GM12891 (cell line): ENCODE data around the gene SINHCAF.

ENCODE experiments used
- DNase-seq: peaks from one replicate; pipeline ENCODE4 v3.0.0; 2011; ENCODE audit warnings: low spot score; ENCODE audit not compliant: insufficient read length
- FAIRE-seq: peaks from 2 replicates; lab custom pipeline; 2011; peaks lifted over from hg19 to GRCh38; lab: Jason Lieb, UNC
- PAX5 ChIP-seq: IDR thresholded peaks from 2 replicates; pipeline ENCODE4 v1.6.1; 2011; ENCODE audit warnings: low read length, moderate library complexity, mild to moderate bottlenecking; ENCODE audit not compliant: insufficient read depth, severe bottlenecking
- POLR2A ChIP-seq: IDR thresholded peaks from 2 replicates; pipeline ENCODE4 v1.6.1; 2011; ENCODE audit warnings: low read depth, low read length, control low read depth
- POLR2AphosphoS5 ChIP-seq: IDR thresholded peaks from 2 replicates; pipeline ENCODE4 v1.6.1; 2011; ENCODE audit warnings: low read depth, low read length, control low read depth
- POU2F2 ChIP-seq: IDR thresholded peaks from 2 replicates; pipeline ENCODE4 v1.6.1; 2011; ENCODE audit warnings: low read depth, mild to moderate bottlenecking, control low read depth, low read length, moderate library complexity
- SPI1 ChIP-seq: IDR thresholded peaks from 2 replicates; pipeline ENCODE4 v1.6.1; 2011; ENCODE audit warnings: low read depth, low read length, control low read depth
- TAF1 ChIP-seq: IDR thresholded peaks from 2 replicates; pipeline ENCODE4 v1.6.1; 2011; ENCODE audit warnings: low read depth, low read length, control low read depth

The SINHCAF gene

DNA sequence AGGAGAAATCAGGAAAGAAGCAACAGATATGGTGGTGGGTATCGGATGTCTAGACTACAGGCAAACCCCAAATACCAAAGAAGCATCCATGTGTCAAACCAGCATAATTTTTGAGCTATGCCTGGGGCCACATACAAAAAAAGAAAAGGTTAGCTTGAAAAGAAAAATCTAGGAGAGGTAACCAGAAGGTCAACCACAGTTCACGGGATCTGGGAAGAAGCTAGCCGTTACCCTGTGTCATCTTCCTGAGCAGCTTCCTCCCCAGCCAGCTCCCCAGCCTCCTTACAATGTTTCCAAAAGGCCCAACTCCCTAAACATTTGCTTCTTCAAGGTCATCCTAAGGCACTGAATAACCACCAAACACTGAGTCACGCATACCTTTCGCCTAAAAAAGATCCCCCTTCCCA, 3.1 kb downstream of the SINHCAF start:
- FAIRE-seq (no peak), DNase-seq (no peak)
- TF ChIP-seq PAX5, result no peak
- TF ChIP-seq TAF1, result no peak
- no peak for TF ChIP-seq SPI1
- no peak for TF ChIP-seq POLR2AphosphoS5
- TF ChIP-seq POLR2A, result no peak
- TF ChIP-seq POU2F2, result no peak

GRCh38 chr12:31321897-31322228, 4.1 kb downstream of the SINHCAF start:
- FAIRE-seq (no peak), DNase-seq (no peak)
- no peak for TF ChIP-seq TAF1
- no peak for TF ChIP-seq POLR2AphosphoS5
- no peak for TF ChIP-seq PAX5
- TF ChIP-seq POLR2A, result no peak
- no peak for TF ChIP-seq POU2F2

GRCh38 chr12:31321186-31321896, 4.6 kb downstream of the SINHCAF start:
- DNase-seq (no peak), FAIRE-seq (no peak)
- TF ChIP-seq TAF1 (no peak), PAX5 (no peak), POU2F2 (no peak), POLR2AphosphoS5 (no peak), POLR2A (no peak), SPI1 (no peak)

GRCh38 chr12:31318657-31319269, 7.2 kb downstream of the SINHCAF start:
- TF ChIP-seq POLR2AphosphoS5 (no peak), TAF1 (no peak), POU2F2 (no peak), SPI1 (no peak), POLR2A (no peak), PAX5 (no peak)
- DNase-seq (no peak), FAIRE-seq (no peak)

DNA sequence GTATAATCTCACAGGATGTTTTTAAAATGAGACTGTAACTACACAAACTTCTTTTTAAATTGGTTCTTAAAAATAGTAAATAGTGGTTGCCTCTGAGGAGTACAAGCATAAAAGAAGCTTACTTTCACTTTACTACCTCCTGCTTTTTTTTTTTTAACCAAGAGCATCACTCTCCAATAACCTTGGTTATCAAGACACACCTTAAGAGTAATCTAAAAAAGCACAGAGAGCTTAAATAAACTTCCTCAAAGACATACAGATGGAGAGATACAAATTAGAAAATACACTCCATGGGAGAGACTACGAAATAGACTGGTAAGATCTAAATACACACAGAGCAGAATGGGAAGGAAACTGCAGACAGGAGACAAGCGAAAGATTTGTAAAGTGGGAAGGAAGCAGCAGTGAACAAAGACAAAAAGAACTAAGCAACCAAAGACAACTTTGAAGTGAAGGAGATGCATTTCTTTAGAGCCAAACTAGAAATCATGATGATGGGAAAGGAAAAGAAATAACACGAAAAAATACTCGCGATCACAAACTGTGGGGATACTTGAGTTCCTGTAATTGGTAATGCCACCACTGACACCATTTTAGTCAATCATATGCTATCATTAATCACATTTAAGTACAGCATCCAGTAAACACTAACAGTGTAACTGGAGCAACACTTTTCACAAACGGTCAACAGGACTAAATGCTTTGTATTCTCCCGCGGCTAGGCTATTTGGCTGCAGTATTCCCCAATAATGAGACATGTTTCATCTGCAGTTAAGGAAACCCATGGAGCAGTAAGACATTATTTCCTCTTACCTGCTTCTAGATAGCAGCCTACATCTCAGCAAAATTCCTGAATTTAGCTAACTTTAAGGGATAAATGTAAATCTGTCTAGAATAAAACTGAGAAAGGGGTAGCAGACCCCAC, 8.2 kb downstream of the SINHCAF start:
- FAIRE-seq, result no peak
- no peak for DNase-seq
- TF ChIP-seq SPI1, result no peak
- no peak for TF ChIP-seq TAF1
- TF ChIP-seq PAX5, result no peak
- no peak for TF ChIP-seq POLR2AphosphoS5
- TF ChIP-seq POLR2A, result no peak
- no peak for TF ChIP-seq POU2F2

DNA sequence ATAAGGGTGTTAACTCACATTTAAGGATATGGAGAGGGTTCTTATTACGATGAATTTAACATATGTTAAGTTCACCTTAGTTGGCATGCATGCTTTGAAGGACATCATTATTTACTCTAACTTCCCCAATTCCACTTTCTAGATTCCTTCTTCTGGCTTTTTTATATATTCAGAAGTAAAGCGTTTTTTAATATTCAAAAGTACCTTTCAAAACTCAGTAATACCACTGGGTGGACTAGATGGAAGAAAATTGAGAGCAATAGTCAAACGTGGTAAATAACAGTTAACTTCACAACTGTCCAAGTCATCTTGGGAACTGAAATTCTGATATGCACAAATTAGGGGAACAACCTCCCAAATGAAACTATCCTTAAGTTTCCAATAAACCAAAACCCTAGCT, 9.1 kb downstream of the SINHCAF start:
- TF ChIP-seq POLR2A (no peak), SPI1 (no peak), TAF1 (no peak), PAX5 (no peak), POLR2AphosphoS5 (no peak), POU2F2 (no peak)
- DNase-seq, result no peak
- no peak for FAIRE-seq

GRCh38 chr12:31315784-31316465, 10.0 kb downstream of the SINHCAF start:
- no peak for FAIRE-seq
- TF ChIP-seq PAX5, result no peak
- no peak for TF ChIP-seq SPI1
- TF ChIP-seq POLR2AphosphoS5, result no peak
- no peak for TF ChIP-seq POU2F2
- TF ChIP-seq POLR2A, result no peak
- TF ChIP-seq TAF1, result no peak

GRCh38 chr12:31315044-31315715, 10.8 kb downstream of the SINHCAF start:
- TF ChIP-seq PAX5, result no peak
- TF ChIP-seq POLR2A, result no peak
- no peak for TF ChIP-seq POLR2AphosphoS5
- TF ChIP-seq POU2F2, result no peak
- no peak for TF ChIP-seq TAF1
- TF ChIP-seq SPI1, result no peak
- FAIRE-seq (no peak), DNase-seq (no peak)

More at GRCh38 chr12:31315784-31316465, 10.0 kb downstream of the SINHCAF start:
- no peak for DNase-seq

DNA sequence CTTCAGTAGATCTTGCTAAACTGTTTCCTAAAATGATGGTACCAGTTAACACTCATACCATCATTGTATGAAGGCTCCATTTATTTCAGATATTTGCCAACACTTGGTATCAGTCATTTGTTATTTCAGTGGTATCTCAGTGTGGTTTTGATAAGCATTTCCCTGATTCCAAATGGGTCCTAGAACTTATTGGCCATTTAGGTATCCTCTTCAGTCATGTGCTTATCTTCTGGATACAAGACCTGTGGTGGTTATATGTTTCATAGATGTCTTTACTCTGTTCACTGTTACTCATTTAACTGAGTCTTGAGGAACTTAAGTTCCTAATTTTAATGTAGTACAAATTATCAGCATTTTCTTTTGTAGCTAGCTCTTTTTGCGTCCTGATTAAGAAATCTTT, 13.5 kb downstream of the SINHCAF start:
- TF ChIP-seq SPI1, result no peak
- no peak for TF ChIP-seq TAF1
- TF ChIP-seq PAX5, result no peak
- no peak for TF ChIP-seq POLR2AphosphoS5
- no peak for TF ChIP-seq POLR2A
- TF ChIP-seq POU2F2, result no peak
- DNase-seq, result no peak
- FAIRE-seq, result no peak
